Bronchial epithelial cell (primary cell): ENCODE measurements around the gene PRKCH. TPM values are rescaled to one million over a fixed set of nuclear protein-coding genes. Genes with fewer than 3 reads are reported as not detected.
A peak's percentile ranks its signal among the peaks of the same experiment; 100 is the strongest.

ENCODE experiments used
- DNase-seq: peaks from one replicate; pipeline ENCODE4 v3.0.0-alpha.2; 2010; ENCODE audit warnings: low read depth
- FAIRE-seq: peaks from 2 replicates; lab custom pipeline; 2011; peaks lifted over from hg19 to GRCh38; lab: Jason Lieb, UNC
- H3K27me3 ChIP-seq: 2 replicates; pipeline ENCODE4 v1.5.1; 2011; ENCODE audit warnings: low read length; ENCODE audit not compliant: control insufficient read depth, insufficient read depth
- H3K36me3 ChIP-seq: 2 replicates; pipeline ENCODE4 v1.5.1; 2011; ENCODE audit warnings: low read length; ENCODE audit not compliant: control insufficient read depth, insufficient read depth
- H3K4me3 ChIP-seq: 2 replicates; pipeline ENCODE4 v1.5.1; 2011; ENCODE audit warnings: mild to moderate bottlenecking, low read depth, low read length, control low read depth
- CTCF ChIP-seq: IDR thresholded peaks from 2 replicates; pipeline ENCODE4 v1.5.1; 2011; ENCODE audit warnings: mild to moderate bottlenecking, moderate library complexity, low read length, control low read depth, inconsistent platforms; ENCODE audit not compliant: insufficient read depth, severe bottlenecking
- total RNA-seq: library from RNA; depleted of rRNA; stranded (reverse); fragments of >200 nt; gene quantifications from 2 replicates; pipeline ENCODE4 v1.2.1, GENCODE V29; 2014

The PRKCH gene
- total RNA-seq, 1 donor from 2014 or later: 24.5 TPM

- H3K27me3 ChIP-seq: no peaks in the 10 kb centered on the region
- peak overlapping the region; percentile 63 for H3K4me3 ChIP-seq
- FAIRE-seq (no peak), DNase-seq (peak; percentile 39)
- no peaks in the 10 kb centered on the region for H3K36me3 ChIP-seq
- TF ChIP-seq CTCF: no peak
Observed at GRCh38 chr14:61320806-61321384, 484 bp upstream of the PRKCH start.

- DNase-seq (no peak), FAIRE-seq (no peak)
- H3K36me3 ChIP-seq: no peaks in the 10 kb centered on the region
- peak overlapping the region; percentile 63 for H3K4me3 ChIP-seq
- TF ChIP-seq CTCF: no peak
- no peaks in the 10 kb centered on the region for H3K27me3 ChIP-seq
Observed at GRCh38 chr14:61322011-61322798, 826 bp downstream of the PRKCH start.

- peak; percentile 83 for FAIRE-seq
- Histone ChIP-seq H3K27me3 (no peaks in the 10 kb centered on the region), H3K36me3 (no peaks in the 10 kb centered on the region), H3K4me3 (peak overlapping the region; percentile 63)
- DNase-seq: peak; percentile 97
- no peak for TF ChIP-seq CTCF
Observed at GRCh38 chr14:61322799-61323290, 1.5 kb downstream of the PRKCH start.

- H3K36me3 ChIP-seq: no peaks in the 10 kb centered on the region
- H3K27me3 ChIP-seq: no peaks in the 10 kb centered on the region
- TF ChIP-seq CTCF: no peak
- no peak for DNase-seq
- H3K4me3 ChIP-seq: no peak overlapping the region
- FAIRE-seq: no peak
Observed at GRCh38 chr14:61323970-61324369, 2.6 kb downstream of the PRKCH start.

- Histone ChIP-seq H3K36me3 (no peaks in the 10 kb centered on the region), H3K27me3 (no peaks in the 10 kb centered on the region), H3K4me3 (no peak overlapping the region)
- DNase-seq (no peak), FAIRE-seq (no peak)
- no peak for TF ChIP-seq CTCF
Observed at GRCh38 chr14:61325166-61325565, 3.8 kb downstream of the PRKCH start.
